ENCODE data around the gene COLQ. TPM values are rescaled to one million over a fixed set of nuclear protein-coding genes. Genes with fewer than 3 reads are reported as not detected.
A peak's percentile ranks its signal among the peaks of the same experiment; 100 is the strongest.

The COLQ gene
- total RNA-seq, 5 donors from 2014 or later (not counting 1 experiment from before 2014, with no cell fraction given): 5.1 to 11.4 (median 7.2) TPM

GRCh38 chr3:15499536-15499935 lies 22.0 kb downstream of the COLQ start:
- H3K27ac ChIP-seq (ENCODE audit: low read length): peak overlapping the region; percentile 5
- ChIA-PET CTCF (no interaction called here), POLR2A (no interaction called here)
- no peaks in the 10 kb centered on the region for H3K27me3 ChIP-seq (replicated peaks in 1 of 2; ENCODE audit: control insufficient read depth in 2 of 2, extremely low read depth in 1 of 2, insufficient read depth in 2 of 2, low read length in 1 of 2)
- Mint-ChIP-seq H3K27ac (peak overlapping the region in 1 of 2 donors; percentile 6), H3K9me3 (no peaks in the 10 kb centered on the region), H3K4me3 (no peak overlapping the region), H3K27me3 (no peaks in the 10 kb centered on the region), H3K4me1 (peaks cover 8 to 33% (median 10%) of the 10 kb centered on the region in 3 donors), H3K36me3 (no peaks in the 10 kb centered on the region)
- peaks cover 0 to 16% of the 10 kb centered on the region in 2 experiments for H3K4me1 ChIP-seq (ENCODE audit: control insufficient read depth in 1 of 2, extremely low read depth in 1 of 2, insufficient read depth in 2 of 2, low read length in 2 of 2)
- ATAC-seq (replicated peaks in 1 of 4) (no peak), DNase-seq (no peak)
- no peak overlapping the region for H3K4me3 ChIP-seq (ENCODE audit: control insufficient read depth in 1 of 2, extremely low read depth in 1 of 2, low read length in 1 of 2)
- WGBS (ENCODE audit: insufficient coverage): 83% methylated on average over 6 of the region's 7 CpGs
- H3K9me3 ChIP-seq: no peaks in the 10 kb centered on the region
- H3K36me3 ChIP-seq (ENCODE audit: control insufficient read depth in 2 of 2, extremely low read depth in 1 of 2, insufficient read depth in 1 of 2, low read length in 1 of 2): no peaks in the 10 kb centered on the region

GRCh38 chr3:15498431-15499214 lies 22.9 kb downstream of the COLQ start:
- H3K4me1 Mint-ChIP-seq: peaks cover 8 to 38% (median 10%) of the 10 kb centered on the region in 3 donors
- H3K27ac ChIP-seq (ENCODE audit: low read length): no peak overlapping the region
- CTCF ChIA-PET: no interaction called here
- no peaks in the 10 kb centered on the region for H3K27me3 Mint-ChIP-seq
- no peak for DNase-seq
- no peak overlapping the region for H3K27ac Mint-ChIP-seq
- no peaks in the 10 kb centered on the region for H3K9me3 Mint-ChIP-seq
- H3K27me3 ChIP-seq (replicated peaks in 1 of 2; ENCODE audit: control insufficient read depth in 2 of 2, extremely low read depth in 1 of 2, insufficient read depth in 2 of 2, low read length in 1 of 2): no peaks in the 10 kb centered on the region
- no peaks in the 10 kb centered on the region for H3K36me3 ChIP-seq (ENCODE audit: control insufficient read depth in 2 of 2, extremely low read depth in 1 of 2, insufficient read depth in 1 of 2, low read length in 1 of 2)
- POLR2A ChIA-PET: no interaction called here
- ATAC-seq (replicated peaks in 1 of 4): no peak
- H3K4me3 ChIP-seq (ENCODE audit: control insufficient read depth in 1 of 2, extremely low read depth in 1 of 2, low read length in 1 of 2): no peak overlapping the region
- no peaks in the 10 kb centered on the region for H3K9me3 ChIP-seq
- H3K4me1 ChIP-seq (ENCODE audit: control insufficient read depth in 1 of 2, extremely low read depth in 1 of 2, insufficient read depth in 2 of 2, low read length in 2 of 2): peaks cover 0 to 19% of the 10 kb centered on the region in 2 experiments
- no peaks in the 10 kb centered on the region for H3K36me3 Mint-ChIP-seq
- 95% methylated on average over 9 of the region's 14 CpGs for WGBS (ENCODE audit: insufficient coverage)
- no peak overlapping the region for H3K4me3 Mint-ChIP-seq

- Mint-ChIP-seq H3K9me3 (no peaks in the 10 kb centered on the region), H3K27me3 (no peaks in the 10 kb centered on the region), H3K4me3 (no peak overlapping the region), H3K36me3 (no peaks in the 10 kb centered on the region), H3K4me1 (peaks cover 8 to 36% (median 10%) of the 10 kb centered on the region in 3 donors), H3K27ac (no peak overlapping the region)
- Histone ChIP-seq H3K9me3 (no peaks in the 10 kb centered on the region), H3K27ac (ENCODE audit: low read length) (no peak overlapping the region), H3K4me3 (ENCODE audit: control insufficient read depth in 1 of 2, extremely low read depth in 1 of 2, low read length in 1 of 2) (no peak overlapping the region), H3K4me1 (ENCODE audit: control insufficient read depth in 1 of 2, extremely low read depth in 1 of 2, insufficient read depth in 2 of 2, low read length in 2 of 2) (peaks cover 0 to 19% of the 10 kb centered on the region in 2 experiments), H3K36me3 (ENCODE audit: control insufficient read depth in 2 of 2, extremely low read depth in 1 of 2, insufficient read depth in 1 of 2, low read length in 1 of 2) (no peaks in the 10 kb centered on the region), H3K27me3 (replicated peaks in 1 of 2; ENCODE audit: control insufficient read depth in 2 of 2, extremely low read depth in 1 of 2, insufficient read depth in 2 of 2, low read length in 1 of 2) (no peaks in the 10 kb centered on the region)
- ChIA-PET CTCF (no interaction called here), POLR2A (no interaction called here)
- DNase-seq (no peak), ATAC-seq (replicated peaks in 1 of 4) (no peak)
- 89% methylated on average over 4 of the region's 4 CpGs for WGBS (ENCODE audit: insufficient coverage)
Observed at GRCh38 chr3:15497964-15498363, 23.5 kb downstream of the COLQ start.

- H3K36me3 Mint-ChIP-seq: no peaks in the 10 kb centered on the region
- ChIA-PET POLR2A (no interaction called here), CTCF (no interaction called here)
- no peaks in the 10 kb centered on the region for H3K9me3 ChIP-seq
- 87% methylated on average over 6 of the region's 8 CpGs for WGBS (ENCODE audit: insufficient coverage)
- H3K4me1 ChIP-seq (ENCODE audit: control insufficient read depth in 1 of 2, extremely low read depth in 1 of 2, insufficient read depth in 2 of 2, low read length in 2 of 2): peaks cover 0 to 17% of the 10 kb centered on the region in 2 experiments
- H3K27me3 ChIP-seq (replicated peaks in 1 of 2; ENCODE audit: control insufficient read depth in 2 of 2, extremely low read depth in 1 of 2, insufficient read depth in 2 of 2, low read length in 1 of 2): no peaks in the 10 kb centered on the region
- H3K4me1 Mint-ChIP-seq: peaks cover 8 to 31% (median 10%) of the 10 kb centered on the region in 3 donors
- no peak overlapping the region for H3K4me3 ChIP-seq (ENCODE audit: control insufficient read depth in 1 of 2, extremely low read depth in 1 of 2, low read length in 1 of 2)
- no peak overlapping the region for H3K4me3 Mint-ChIP-seq
- no peak overlapping the region for H3K27ac ChIP-seq (ENCODE audit: low read length)
- no peak overlapping the region for H3K27ac Mint-ChIP-seq
- no peaks in the 10 kb centered on the region for H3K36me3 ChIP-seq (ENCODE audit: control insufficient read depth in 2 of 2, extremely low read depth in 1 of 2, insufficient read depth in 1 of 2, low read length in 1 of 2)
- no peaks in the 10 kb centered on the region for H3K9me3 Mint-ChIP-seq
- ATAC-seq (replicated peaks in 1 of 4) (no peak), DNase-seq (no peak)
- H3K27me3 Mint-ChIP-seq: no peaks in the 10 kb centered on the region
Observed at GRCh38 chr3:15496341-15496664, 25.2 kb downstream of the COLQ start.

- 80% methylated on average over 4 of the region's 9 CpGs for WGBS (ENCODE audit: insufficient coverage)
- H3K9me3 ChIP-seq: no peaks in the 10 kb centered on the region
- CTCF ChIA-PET: interaction anchor here in 1 of 2 donors (0.6 kb wide), 1 partner anchor 451 kb away, joined by 3 read pairs; no protein-coding TSS in a partner anchor
Observed at GRCh38 chr3:15495461-15496340, 25.8 kb downstream of the COLQ start.

GRCh38 chr3:15493436-15493835 lies 28.1 kb downstream of the COLQ start:
- WGBS (ENCODE audit: insufficient coverage): 100% methylated on average over 4 of the region's 5 CpGs
- ChIA-PET CTCF (no interaction called here), POLR2A (no interaction called here)

More at GRCh38 chr3:15495461-15496340, 25.8 kb downstream of the COLQ start:
- H3K4me3 ChIP-seq (ENCODE audit: control insufficient read depth in 1 of 2, extremely low read depth in 1 of 2, low read length in 1 of 2): no peak overlapping the region
- Mint-ChIP-seq H3K36me3 (no peaks in the 10 kb centered on the region), H3K27ac (no peak overlapping the region), H3K4me3 (no peak overlapping the region), H3K4me1 (peaks cover 6 to 25% (median 9%) of the 10 kb centered on the region in 3 donors), H3K9me3 (no peaks in the 10 kb centered on the region), H3K27me3 (no peaks in the 10 kb centered on the region)
- no peaks in the 10 kb centered on the region for H3K27me3 ChIP-seq (replicated peaks in 1 of 2; ENCODE audit: control insufficient read depth in 2 of 2, extremely low read depth in 1 of 2, insufficient read depth in 2 of 2, low read length in 1 of 2)
- H3K4me1 ChIP-seq (ENCODE audit: control insufficient read depth in 1 of 2, extremely low read depth in 1 of 2, insufficient read depth in 2 of 2, low read length in 2 of 2): peaks cover 0 to 11% of the 10 kb centered on the region in 2 experiments
- ATAC-seq (replicated peaks in 1 of 4): no peak
- H3K27ac ChIP-seq (ENCODE audit: low read length): no peak overlapping the region
- POLR2A ChIA-PET: no interaction called here
- H3K36me3 ChIP-seq (ENCODE audit: control insufficient read depth in 2 of 2, extremely low read depth in 1 of 2, insufficient read depth in 1 of 2, low read length in 1 of 2): no peaks in the 10 kb centered on the region
- DNase-seq: no peak

More at GRCh38 chr3:15493436-15493835, 28.1 kb downstream of the COLQ start:
- Histone ChIP-seq H3K9me3 (no peaks in the 10 kb centered on the region), H3K4me1 (ENCODE audit: control insufficient read depth in 1 of 2, extremely low read depth in 1 of 2, insufficient read depth in 2 of 2, low read length in 2 of 2) (peaks cover 0 to 3% of the 10 kb centered on the region in 2 experiments), H3K36me3 (ENCODE audit: control insufficient read depth in 2 of 2, extremely low read depth in 1 of 2, insufficient read depth in 1 of 2, low read length in 1 of 2) (no peaks in the 10 kb centered on the region), H3K4me3 (ENCODE audit: control insufficient read depth in 1 of 2, extremely low read depth in 1 of 2, low read length in 1 of 2) (no peak overlapping the region), H3K27ac (ENCODE audit: low read length) (no peak overlapping the region), H3K27me3 (replicated peaks in 1 of 2; ENCODE audit: control insufficient read depth in 2 of 2, extremely low read depth in 1 of 2, insufficient read depth in 2 of 2, low read length in 1 of 2) (no peaks in the 10 kb centered on the region)
- Mint-ChIP-seq H3K4me1 (peaks cover 0 to 12% (median 0%) of the 10 kb centered on the region in 3 donors), H3K4me3 (no peak overlapping the region), H3K27me3 (no peaks in the 10 kb centered on the region), H3K27ac (no peak overlapping the region), H3K36me3 (no peaks in the 10 kb centered on the region), H3K9me3 (no peaks in the 10 kb centered on the region)
- DNase-seq: no peak
- ATAC-seq (replicated peaks in 1 of 4): no peak

All from T-cell (primary cell).